ENCODE data around the gene HSP90AA1.
A peak's percentile ranks its signal among the peaks of the same experiment; 100 is the strongest.
"Not testable (repeated sequence)": the region's sequence is repeated elsewhere in the genome, so short reads cannot be mapped to it uniquely, and the experiment has no call there.

Gene HSP90AA1

GRCh38 chr14:102085948-102086708 lies 716 bp downstream of the HSP90AA1 start:
- peak; percentile 63 for DNase-seq (ENCODE audit: low read depth)
- peak overlapping the region; percentile 83 for H3K4me3 ChIP-seq (ENCODE audit: control insufficient read depth, low read depth, low read length)
- TF ChIP-seq CTCF (conservative IDR thresholded peaks at IDR 0.05; ENCODE audit: control insufficient read depth, insufficient read depth, low read depth, low read length): no peak

- peak overlapping the region; percentile 83 for H3K4me3 ChIP-seq (ENCODE audit: control insufficient read depth, low read depth, low read length)
- no peak for TF ChIP-seq CTCF (conservative IDR thresholded peaks at IDR 0.05; ENCODE audit: control insufficient read depth, insufficient read depth, low read depth, low read length)
- no peak for DNase-seq (ENCODE audit: low read depth)
Observed at GRCh38 chr14:102085488-102085887, 1.4 kb downstream of the HSP90AA1 start.

GRCh38 chr14:102084931-102085330 lies 1.9 kb downstream of the HSP90AA1 start:
- no peak for DNase-seq (ENCODE audit: low read depth)
- TF ChIP-seq CTCF (conservative IDR thresholded peaks at IDR 0.05; ENCODE audit: control insufficient read depth, insufficient read depth, low read depth, low read length): no peak
- peak overlapping the region; percentile 83 for H3K4me3 ChIP-seq (ENCODE audit: control insufficient read depth, low read depth, low read length)

- peak overlapping the region; percentile 83 for H3K4me3 ChIP-seq (ENCODE audit: control insufficient read depth, low read depth, low read length)
- not testable (repeated sequence) for DNase-seq (ENCODE audit: low read depth)
Observed at GRCh38 chr14:102084522-102084921, 2.3 kb downstream of the HSP90AA1 start.

GRCh38 chr14:102081231-102082080 lies 5.4 kb downstream of the HSP90AA1 start:
- H3K4me3 ChIP-seq (ENCODE audit: control insufficient read depth, low read depth, low read length): no peak overlapping the region
- DNase-seq (ENCODE audit: low read depth): no peak
- no peak for TF ChIP-seq CTCF (conservative IDR thresholded peaks at IDR 0.05; ENCODE audit: control insufficient read depth, insufficient read depth, low read depth, low read length)

GRCh38 chr14:102080183-102081080 lies 6.4 kb downstream of the HSP90AA1 start:
- no peak for TF ChIP-seq CTCF (conservative IDR thresholded peaks at IDR 0.05; ENCODE audit: control insufficient read depth, insufficient read depth, low read depth, low read length)

More at GRCh38 chr14:102080183-102081080, 6.4 kb downstream of the HSP90AA1 start:
- no peak overlapping the region for H3K4me3 ChIP-seq (ENCODE audit: control insufficient read depth, low read depth, low read length)
- DNase-seq (ENCODE audit: low read depth): no peak
